Fibroblast of pulmonary artery (primary cell): Measurements from ENCODE around the gene CCDC88C.

Experiments
- DNase-seq: peaks from one replicate; pipeline ENCODE4 v3.0.0-alpha.2; 2010; ENCODE audit warnings: low read depth
- H3K4me3 ChIP-seq: replicated peaks from 2 replicates; pipeline ENCODE4 v1.5.1; 2011; ENCODE audit warnings: low read depth, mild to moderate bottlenecking, control low read depth, low read length, moderate library complexity
- CTCF ChIP-seq: IDR thresholded peaks from 2 replicates; pipeline ENCODE4 v1.5.1; 2011; ENCODE audit warnings: mild to moderate bottlenecking, control low read depth, low read length, inconsistent platforms; ENCODE audit errors: missing control alignments

Gene CCDC88C

GRCh38 chr14:91343051-91343450, 74.6 kb downstream of the CCDC88C start:
- TF ChIP-seq CTCF = no peak

GRCh38 chr14:91342206-91342760, 75.3 kb downstream of the CCDC88C start:
- DNase-seq = no peak
- H3K4me3 ChIP-seq = no peak overlapping the region
- no peak for TF ChIP-seq CTCF

More at GRCh38 chr14:91343051-91343450, 74.6 kb downstream of the CCDC88C start:
- no peak for DNase-seq
- no peak overlapping the region for H3K4me3 ChIP-seq

GRCh38 chr14:91341751-91342154, 75.9 kb downstream of the CCDC88C start:
- no peak overlapping the region for H3K4me3 ChIP-seq
- TF ChIP-seq CTCF = no peak
- DNase-seq = no peak

- no peak overlapping the region for H3K4me3 ChIP-seq
- no peak for TF ChIP-seq CTCF
- no peak for DNase-seq
Observed at GRCh38 chr14:91341334-91341733, 76.3 kb downstream of the CCDC88C start.

- TF ChIP-seq CTCF = no peak
- H3K4me3 ChIP-seq = no peak overlapping the region
- DNase-seq = no peak
Observed at GRCh38 chr14:91339671-91340369, 77.8 kb downstream of the CCDC88C start.

- no peak for TF ChIP-seq CTCF
- H3K4me3 ChIP-seq = no peak overlapping the region
- no peak for DNase-seq
Observed at GRCh38 chr14:91339076-91339475, 78.5 kb downstream of the CCDC88C start.

- peak; percentile 32 for TF ChIP-seq CTCF
- peak; percentile 51 for DNase-seq
- H3K4me3 ChIP-seq = no peak overlapping the region
Observed at GRCh38 chr14:91338379-91338778, 79.2 kb downstream of the CCDC88C start.
